SK-N-SH (cell line): Measurements from ENCODE around the gene TRIM28. TPM values are rescaled to one million over a fixed set of nuclear protein-coding genes. Genes with fewer than 3 reads are reported as not detected.
A peak's percentile ranks its signal among the peaks of the same experiment; 100 is the strongest.

Experiments used
- CTCF ChIA-PET: fragments of 300-600, 350-600 bp; formaldehyde crosslinking; extraction: SDS; loops from one replicate; lab custom pipeline; 2021; lab: Yijun Ruan, JAX
- POLR2A ChIA-PET: fragments of 350-600 bp; sonication (Branson Sonifier 250); formaldehyde crosslinking; extraction: SDS; loops from one replicate; lab custom pipeline; 2020; ENCODE audit warnings: antibody characterized with exemption, inconsistent platforms; lab: Yijun Ruan, JAX
- DNase-seq: peaks from one replicate; pipeline ENCODE4 v3.0.0; 2012
- H2AFZ ChIP-seq: fragments of 200-600 bp; sonication (generic); 2 replicates; pipeline ENCODE4 v1.8.1; 2016; ENCODE audit warnings: antibody characterized with exemption, mild to moderate bottlenecking, low read depth
- H3F3A ChIP-seq: fragments of 200-600 bp; sonication (generic); replicated peaks from 2 replicates; pipeline ENCODE3; 2016; ENCODE audit warnings: antibody characterized with exemption, mild to moderate bottlenecking; ENCODE audit not compliant: insufficient read depth
- H3K27ac ChIP-seq, 2 experiments: fragments of 200-500 bp in 1 of 2; fragments of 200-600 bp in 1 of 2; sonication (Bioruptor generic) in 1 of 2; sonication (generic), shearing (Covaris generic) in 1 of 2; 2 replicates each; pipeline versions ENCODE4 v1.5.1 to v1.6.1; 2014 to 2016; ENCODE audit warnings: low read depth in 2 of 2, inconsistent platforms in 1 of 2, low read length in 1 of 2, mild to moderate bottlenecking in 1 of 2, mixed read lengths in 1 of 2
- H3K27me3 ChIP-seq: fragments of 200-600 bp; sonication (generic), shearing (Covaris generic); 2 replicates; pipeline ENCODE4 v1.6.1; 2016; ENCODE audit warnings: mixed run types; ENCODE audit not compliant: insufficient read depth
- H3K36me3 ChIP-seq, 2 experiments: fragments of 200-500 bp in 1 of 2; fragments of 200-600 bp in 1 of 2; sonication (Bioruptor generic) in 1 of 2; sonication (generic) in 1 of 2; replicated peaks in 1 of 2; 2 replicates each; pipeline versions ENCODE3 to v1.5.1; 2014 to 2016; ENCODE audit warnings: low read length in 1 of 2, mild to moderate bottlenecking in 1 of 2; ENCODE audit not compliant: insufficient read depth in 2 of 2, control insufficient read depth in 1 of 2
- H3K4me1 ChIP-seq, 2 experiments: fragments of 200-500 bp in 1 of 2; fragments of 200-600 bp in 1 of 2; sonication (Bioruptor generic) in 1 of 2; sonication (generic), shearing (Covaris generic) in 1 of 2; 2 replicates each; pipeline versions ENCODE4 v1.5.1 to v1.6.1; 2014 to 2016; ENCODE audit warnings: low read depth in 1 of 2, low read length in 1 of 2, mixed run types in 1 of 2; ENCODE audit not compliant: insufficient read depth in 2 of 2, control insufficient read depth in 1 of 2
- H3K4me2 ChIP-seq: fragments of 200-600 bp; sonication (generic), shearing (Covaris generic); 2 replicates; pipeline ENCODE4 v1.6.1; 2017; ENCODE audit warnings: mixed run types
- H3K4me3 ChIP-seq, 2 experiments: fragments of 200-500 bp in 1 of 2; fragments of 200-600 bp in 1 of 2; sonication (Bioruptor generic) in 1 of 2; sonication (generic), shearing (Covaris generic) in 1 of 2; 2 replicates each; pipeline versions ENCODE4 v1.5.1 to v1.8.1; 2014 to 2016; ENCODE audit warnings: low read depth in 2 of 2, inconsistent platforms in 1 of 2, low read length in 1 of 2, mild to moderate bottlenecking in 1 of 2, mixed read lengths in 1 of 2, moderate library complexity in 1 of 2
- H3K79me2 ChIP-seq: fragments of 200-600 bp; sonication (generic); 2 replicates; pipeline ENCODE4 v1.8.1; 2017; ENCODE audit warnings: mild to moderate bottlenecking; ENCODE audit not compliant: insufficient read depth
- H3K9ac ChIP-seq: fragments of 200-600 bp; sonication (generic); 2 replicates; pipeline ENCODE4 v1.6.1; 2017; ENCODE audit warnings: mixed run types
- H3K9me2 ChIP-seq: fragments of 200-600 bp; sonication (generic); 2 replicates; pipeline ENCODE4 v1.6.1; 2017; ENCODE audit warnings: mixed run types
- H3K9me3 ChIP-seq: fragments of 200-600 bp; sonication (generic); 2 replicates; pipeline ENCODE4 v1.6.1; 2017; ENCODE audit warnings: mixed run types, mild to moderate bottlenecking, moderate library complexity
- H4K20me1 ChIP-seq: fragments of 200-600 bp; sonication (generic); 2 replicates; pipeline ENCODE4 v1.6.1; 2017; ENCODE audit warnings: mild to moderate bottlenecking, mixed run types; ENCODE audit not compliant: insufficient read depth
- FOXM1 ChIP-seq: IDR thresholded peaks from 2 replicates; pipeline ENCODE4 v1.4.0; 2012; ENCODE audit warnings: low read depth, mild to moderate bottlenecking
- GABPA ChIP-seq: IDR thresholded peaks from 2 replicates; pipeline ENCODE4 v1.4.0; 2012; ENCODE audit warnings: low read depth, mild to moderate bottlenecking
- JUND ChIP-seq: IDR thresholded peaks from 2 replicates; pipeline ENCODE4 v1.4.0; 2012
- MXI1 ChIP-seq: IDR thresholded peaks from 2 replicates; pipeline ENCODE4 v1.6.1; 2012; ENCODE audit warnings: mild to moderate bottlenecking, low read depth, low read length, improper control_type of control experiment
- POLR2AphosphoS5 ChIP-seq: IDR thresholded peaks from 2 replicates; pipeline ENCODE4 v1.6.1; 2012; ENCODE audit warnings: low read depth, low read length
- RAD21 ChIP-seq: IDR thresholded peaks from 2 replicates; pipeline ENCODE4 v1.6.1; 2012; ENCODE audit warnings: mild to moderate bottlenecking, low read length
- RXRA ChIP-seq: IDR thresholded peaks from 2 replicates; pipeline ENCODE4 v1.4.0; 2012; ENCODE audit warnings: low read depth, mild to moderate bottlenecking, borderline replicate concordance
- TAF1 ChIP-seq: IDR thresholded peaks from 2 replicates; pipeline ENCODE4 v1.6.1; 2012; ENCODE audit warnings: low read depth, mild to moderate bottlenecking, low read length, moderate library complexity, borderline replicate concordance
- TCF12 ChIP-seq: IDR thresholded peaks from 2 replicates; pipeline ENCODE4 v1.4.0; 2012
- WGBS: methylation state at CpG from one replicate; pipeline ENCODE4 v1.1.6; 2017; ENCODE audit warnings: low lambda C conversion rate; 5-methylcytosine and 5-hydroxymethylcytosine counted together
- polyA plus RNA-seq, 3 experiments: library from polyadenylated mRNA; depleted of rRNA; stranded (reverse); fragments of >200 nt; gene quantifications; 2 replicates each; pipeline ENCODE4 v1.2.3, GENCODE V29; 2012
- small RNA-seq, 7 experiments: library from RNA; depleted of rRNA; stranded (forward); fragments of <200 nt; gene quantifications; one replicate each; pipeline ENCODE3, GENCODE V24; 2012
- TF ChIP-seq, protein P1 (sequence below): IDR thresholded peaks from 2 replicates; pipeline ENCODE4 v1.4.0; 2012; ENCODE audit warnings: low read depth, borderline replicate concordance

The TRIM28 gene
- polyA plus RNA-seq, 1 of the 3 experiments (the other 2 are of a cell fraction) = 594 TPM

GRCh38 chr19:58586133-58586765 is 42.4 kb downstream of the TRIM28 start:
- Histone ChIP-seq H3F3A (peaks cover 9% of the 10 kb centered on the region), H4K20me1 (no peaks in the 10 kb centered on the region), H3K36me3 (peaks cover 12 to 17% of the 10 kb centered on the region in 2 experiments), H3K9me2 (no peaks in the 10 kb centered on the region), H3K4me3 (no peak overlapping the region), H3K79me2 (peaks cover 14% of the 10 kb centered on the region; the same call in 1 of the 2 replicates), H3K9ac (no peak overlapping the region), H3K4me2 (no peak overlapping the region), H3K4me1 (peaks cover 0 to 6% of the 10 kb centered on the region in 2 experiments; a peak in 1 of 4 replicates), H3K27me3 (no peaks in the 10 kb centered on the region), H3K9me3 (no peaks in the 10 kb centered on the region), H3K27ac (peak overlapping the region; percentile 3 to 59; a peak in 2 of 4 replicates), H2AFZ (no peak overlapping the region)
- no CpG with 5 or more reads among the region's 4 CpGs for WGBS
- POLR2A ChIA-PET = no interaction called here
- no peak for DNase-seq
- no peak for TF ChIP-seq RAD21
- TF ChIP-seq TAF1 = no peak
- no peak for TF ChIP-seq FOXM1
- TF ChIP-seq RXRA = no peak
- TF ChIP-seq GABPA = no peak
- TF ChIP-seq, protein P1, sequence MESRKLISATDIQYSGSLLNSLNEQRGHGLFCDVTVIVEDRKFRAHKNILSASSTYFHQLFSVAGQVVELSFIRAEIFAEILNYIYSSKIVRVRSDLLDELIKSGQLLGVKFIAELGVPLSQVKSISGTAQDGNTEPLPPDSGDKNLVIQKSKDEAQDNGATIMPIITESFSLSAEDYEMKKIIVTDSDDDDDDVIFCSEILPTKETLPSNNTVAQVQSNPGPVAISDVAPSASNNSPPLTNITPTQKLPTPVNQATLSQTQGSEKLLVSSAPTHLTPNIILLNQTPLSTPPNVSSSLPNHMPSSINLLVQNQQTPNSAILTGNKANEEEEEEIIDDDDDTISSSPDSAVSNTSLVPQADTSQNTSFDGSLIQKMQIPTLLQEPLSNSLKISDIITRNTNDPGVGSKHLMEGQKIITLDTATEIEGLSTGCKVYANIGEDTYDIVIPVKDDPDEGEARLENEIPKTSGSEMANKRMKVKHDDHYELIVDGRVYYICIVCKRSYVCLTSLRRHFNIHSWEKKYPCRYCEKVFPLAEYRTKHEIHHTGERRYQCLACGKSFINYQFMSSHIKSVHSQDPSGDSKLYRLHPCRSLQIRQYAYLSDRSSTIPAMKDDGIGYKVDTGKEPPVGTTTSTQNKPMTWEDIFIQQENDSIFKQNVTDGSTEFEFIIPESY = no peak
- TF ChIP-seq POLR2AphosphoS5 = no peak
- no peak for TF ChIP-seq MXI1
- TF ChIP-seq JUND = no peak
- TF ChIP-seq TCF12 = no peak
- CTCF ChIA-PET = no interaction called here

Small RNA genes within 50 kb of the gene (small RNA-seq; reads per million reads assigned to genes)
- gene MIR6807 = 0 to 0.66 (median 0) reads per million in 7 experiments
- 0 to 2.3 (median 0) reads per million in 7 experiments for gene RN7SL525P

Other genes with a start within 250 kb of the TRIM28 start
- 69.4 and 85.3 TPM in 2 replicates for gene ERVK3-1, start 238.7 kb upstream of the TRIM28 start, polyA plus RNA-seq (2012; rRNA removed)
- gene ZSCAN22, start 217.1 kb upstream of the TRIM28 start, polyA plus RNA-seq (2012; rRNA removed) = 2.3 and 2.9 TPM in 2 replicates
- 61.4 and 62.6 TPM in 2 replicates for gene A1BG, start 190.6 kb upstream of the TRIM28 start, polyA plus RNA-seq (2012; rRNA removed)
- 1.0 and 1.1 TPM in 2 replicates for gene ZNF497, start 181.3 kb upstream of the TRIM28 start, polyA plus RNA-seq (2012; rRNA removed)
- gene ZNF837, start 163.0 kb upstream of the TRIM28 start, polyA plus RNA-seq (2012; rRNA removed) = 1.2 and 1.6 TPM in 2 replicates
- gene RPS5, start 156.8 kb upstream of the TRIM28 start, polyA plus RNA-seq (2012; rRNA removed) = 3,905 and 4,334 TPM in 2 replicates
- 0.13 TPM in 1 of 2 replicates, not detected in the other for gene RNF225, start 148.4 kb upstream of the TRIM28 start, polyA plus RNA-seq (2012; rRNA removed)
- gene ZNF584, start 135.4 kb upstream of the TRIM28 start, polyA plus RNA-seq (2012; rRNA removed) = 9.4 and 12.0 TPM in 2 replicates
- 1.3 and 1.9 TPM in 2 replicates for gene ZNF132, start 103.9 kb upstream of the TRIM28 start, polyA plus RNA-seq (2012; rRNA removed)
- gene ZNF324B, start 92.4 kb upstream of the TRIM28 start, polyA plus RNA-seq (2012; rRNA removed) = 2.9 and 3.8 TPM in 2 replicates
- 5.6 and 6.0 TPM in 2 replicates for gene ZNF324, start 77.0 kb upstream of the TRIM28 start, polyA plus RNA-seq (2012; rRNA removed)
- gene ZNF446, start 67.7 kb upstream of the TRIM28 start, polyA plus RNA-seq (2012; rRNA removed) = 6.9 and 7.0 TPM in 2 replicates
- 50.5 and 57.3 TPM in 2 replicates for gene SLC27A5, start 32.1 kb upstream of the TRIM28 start, polyA plus RNA-seq (2012; rRNA removed)
- 7.9 and 11.3 TPM in 2 replicates for gene ZBTB45, start 24.3 kb upstream of the TRIM28 start, polyA plus RNA-seq (2012; rRNA removed)
- gene CHMP2A, start 11.0 kb downstream of the TRIM28 start, polyA plus RNA-seq (2012; rRNA removed) = 308 and 381 TPM in 2 replicates
- gene UBE2M, start 14.5 kb downstream of the TRIM28 start, polyA plus RNA-seq (2012; rRNA removed) = 109 and 135 TPM in 2 replicates
- gene MZF1, start 29.3 kb downstream of the TRIM28 start, polyA plus RNA-seq (2012; rRNA removed) = 31.8 and 38.4 TPM in 2 replicates